HG03442 (cell line): ENCODE measurements around the gene FEM1B.

Source experiments
- ATAC-seq: cut with Tn5 transposase; IDR thresholded peaks from one replicate; pipeline ENCODE4 v1.9.1; 2021; ENCODE audit warnings: mild to moderate bottlenecking, moderate library complexity; ENCODE audit not compliant: unreplicated experiment

FEM1B gene

DNA sequence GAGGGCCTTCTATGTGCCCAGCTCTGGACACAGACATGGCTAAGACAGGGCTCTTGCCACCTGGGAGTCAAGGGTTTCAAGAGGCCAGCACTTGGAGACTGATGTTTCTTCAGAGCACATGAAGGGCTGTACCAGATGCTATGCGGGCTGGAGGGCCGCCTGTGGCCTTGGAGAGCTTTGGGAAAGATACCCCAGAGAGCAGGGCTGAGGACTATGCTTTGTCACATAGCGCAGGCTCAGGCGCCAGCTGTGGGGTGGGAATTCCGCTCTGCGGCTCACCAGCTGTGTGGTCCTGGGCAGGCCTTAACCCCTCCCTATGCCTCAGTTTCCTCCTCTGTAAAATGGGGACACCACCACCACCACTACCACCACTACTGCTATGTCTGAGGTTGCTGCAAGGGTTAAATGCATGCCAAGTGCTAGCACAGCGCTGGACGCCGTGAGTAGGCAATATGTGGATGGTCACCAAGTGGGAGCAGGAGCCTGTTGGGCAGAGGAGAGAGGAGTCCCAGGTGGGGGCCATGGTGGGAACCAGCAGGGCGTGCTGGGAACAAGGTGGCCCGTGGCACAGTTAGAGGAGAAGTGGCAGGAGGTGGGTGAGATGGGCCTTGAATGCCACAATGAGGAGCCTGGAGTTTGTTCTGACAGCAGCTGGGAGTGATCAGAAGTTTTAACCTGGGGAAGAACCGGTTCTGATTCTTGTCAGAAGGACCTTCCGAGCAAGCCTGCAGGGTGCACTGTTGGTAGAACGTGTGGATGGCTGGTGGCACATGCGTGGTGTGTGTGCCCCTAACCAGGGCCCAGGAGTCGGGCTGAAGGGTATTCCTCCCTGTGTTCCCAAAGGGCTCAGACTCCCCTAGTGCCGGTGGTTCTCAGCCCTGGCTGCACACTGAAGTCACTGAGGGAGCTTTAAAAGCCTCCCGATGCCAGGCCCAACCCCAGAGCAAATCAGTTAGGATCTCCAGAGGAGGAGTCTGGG lies 41.7 kb downstream of the FEM1B start:
- no peak for ATAC-seq

DNA sequence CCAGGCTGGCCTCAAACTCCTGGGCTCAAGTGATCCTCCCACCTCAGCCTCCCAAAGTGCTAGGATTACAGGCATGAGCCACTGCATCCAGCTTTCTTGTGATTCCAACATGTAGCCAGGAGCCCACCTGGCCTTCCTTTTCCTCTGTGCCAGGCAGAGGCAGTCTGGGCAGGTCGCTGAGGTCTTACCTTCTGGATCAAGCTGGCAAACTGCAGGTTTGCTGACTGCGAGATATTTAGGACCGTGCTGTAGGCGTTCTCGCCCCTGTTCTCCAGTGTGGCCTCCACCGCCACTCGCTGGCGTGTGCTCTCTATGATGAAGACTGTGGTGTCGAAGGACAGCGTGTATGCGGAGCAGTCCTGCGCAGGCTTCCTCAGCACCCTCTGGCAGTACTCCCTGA lies 42.5 kb downstream of the FEM1B start:
- no peak for ATAC-seq

DNA sequence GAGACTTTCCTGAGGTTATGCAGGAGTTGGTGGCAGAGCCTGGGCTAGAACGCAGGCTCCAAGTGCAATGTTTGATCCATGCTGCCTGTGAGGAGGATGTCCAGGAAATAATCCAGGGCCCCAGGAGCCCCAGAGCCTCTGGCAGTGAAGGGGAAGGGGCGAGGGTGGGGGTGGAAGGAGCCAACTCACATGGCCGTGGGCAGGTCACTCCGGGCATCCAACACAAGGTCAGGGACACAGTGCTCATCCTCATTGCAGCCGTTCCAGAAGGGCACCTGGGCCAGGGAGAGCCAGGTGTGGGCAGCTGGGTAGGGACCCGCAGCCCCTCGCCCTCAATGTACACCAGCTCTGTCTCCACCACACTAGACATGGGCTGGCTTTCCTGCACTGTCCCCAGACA lies 43.7 kb downstream of the FEM1B start:
- ATAC-seq = no peak

DNA sequence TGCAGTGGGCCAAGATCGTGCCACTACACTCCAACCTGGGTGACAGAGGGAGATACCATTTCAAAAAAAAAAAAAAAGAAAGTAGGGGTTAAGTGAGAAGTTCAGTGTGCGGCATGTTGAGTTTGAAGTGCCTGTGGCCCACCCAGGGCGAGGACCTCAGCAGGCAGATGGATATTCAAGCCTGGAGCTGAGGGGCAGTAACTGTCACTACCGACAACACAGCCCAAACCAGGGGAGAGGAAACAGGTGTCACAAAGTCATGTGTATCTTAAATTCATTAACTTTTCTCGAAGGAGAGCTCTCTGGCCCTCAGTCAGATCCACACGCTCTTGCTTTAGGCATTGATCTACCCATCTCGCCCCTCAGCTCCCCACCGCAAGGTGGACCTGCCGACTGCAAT lies 45.3 kb downstream of the FEM1B start:
- ATAC-seq = no peak

DNA sequence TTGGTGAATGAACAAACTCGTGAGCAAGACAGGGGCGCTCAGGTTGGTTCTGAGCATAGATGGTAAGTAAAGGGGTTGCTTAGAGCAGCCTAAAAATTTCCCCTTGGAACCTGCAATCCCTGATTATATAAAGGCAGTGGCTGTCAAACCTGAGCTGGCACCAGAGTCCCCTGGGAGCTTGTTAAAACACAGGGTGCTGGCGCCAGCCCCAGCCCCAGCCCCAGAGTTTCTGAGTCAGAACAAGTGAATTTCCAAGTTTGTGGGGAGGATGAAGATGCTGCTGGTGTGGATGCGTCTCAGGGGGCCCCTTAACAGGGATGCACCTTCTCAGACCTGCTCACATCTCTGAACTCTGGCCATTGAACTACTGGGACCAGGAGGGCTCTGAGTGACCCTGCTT lies 48.2 kb downstream of the FEM1B start:
- ATAC-seq = no peak

DNA sequence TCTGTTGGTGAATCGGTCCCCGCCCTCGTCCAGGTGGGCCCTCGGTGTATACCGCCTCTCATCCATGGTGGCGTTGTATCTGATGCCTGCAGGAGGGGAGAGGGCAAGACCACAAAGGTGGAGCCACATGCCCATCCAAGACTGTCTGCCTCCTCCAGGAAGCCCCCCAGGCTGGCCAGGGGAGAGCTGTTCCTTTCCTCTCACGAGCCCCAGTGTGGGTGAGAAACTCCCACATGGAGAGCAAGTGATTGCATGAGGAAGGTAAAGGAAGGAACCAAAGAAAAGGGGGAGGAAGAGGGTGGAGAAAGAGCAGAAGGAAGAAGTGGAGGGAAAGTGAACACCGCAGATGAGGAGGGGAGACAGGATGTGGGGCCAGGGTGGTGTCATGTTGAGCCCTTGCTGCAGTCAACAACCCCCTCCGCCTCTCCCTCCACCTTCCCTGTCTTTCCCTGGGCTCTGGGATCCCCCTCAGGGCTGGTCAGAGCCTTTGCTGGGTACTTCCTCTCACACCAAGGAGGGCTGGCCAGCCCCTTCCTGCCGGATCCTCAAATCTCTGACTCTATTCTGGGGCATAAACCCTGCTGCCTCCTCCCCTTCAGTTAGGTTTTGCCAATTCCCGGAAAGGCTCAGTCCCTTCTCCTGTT lies 49.3 kb downstream of the FEM1B start:
- ATAC-seq = no peak

DNA sequence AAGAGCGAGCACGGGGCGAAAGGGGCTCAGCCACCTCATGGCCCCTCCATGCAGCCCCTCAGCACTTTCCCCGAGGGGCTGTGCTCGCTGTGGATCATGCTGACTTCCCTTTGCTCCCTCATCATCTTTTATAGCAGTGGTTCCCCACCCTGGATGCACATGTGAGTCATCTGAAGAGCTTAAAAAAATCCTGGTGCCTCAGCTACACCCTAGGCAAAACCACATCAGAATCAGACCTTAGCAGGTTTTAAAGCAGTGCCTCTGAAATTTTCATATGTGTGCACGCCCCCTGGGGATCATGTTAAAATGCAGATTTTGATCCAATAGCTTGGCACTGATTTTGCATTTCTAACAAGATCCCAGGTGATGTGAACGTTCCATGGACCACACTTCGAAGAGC lies 50.9 kb downstream of the FEM1B start:
- ATAC-seq = no peak

DNA sequence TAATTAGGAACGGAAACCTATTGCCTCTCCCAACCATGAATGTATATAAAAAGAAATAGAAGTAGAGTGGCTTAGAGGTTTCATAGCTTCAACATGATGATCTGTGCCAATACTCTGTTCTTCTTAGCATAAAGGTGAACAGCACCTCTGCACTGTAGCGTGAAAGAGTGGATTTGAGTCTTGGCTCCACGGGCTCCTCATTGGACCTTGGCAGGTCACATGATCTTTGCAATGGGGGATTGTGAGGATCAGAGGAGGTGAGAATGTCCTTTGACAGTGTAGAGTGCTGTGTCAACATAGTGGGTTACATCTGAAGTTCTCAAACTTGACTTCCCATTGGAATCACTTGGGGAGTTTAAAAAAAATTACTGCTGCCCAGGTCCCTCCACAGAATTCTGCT lies 51.4 kb downstream of the FEM1B start:
- no peak for ATAC-seq

DNA sequence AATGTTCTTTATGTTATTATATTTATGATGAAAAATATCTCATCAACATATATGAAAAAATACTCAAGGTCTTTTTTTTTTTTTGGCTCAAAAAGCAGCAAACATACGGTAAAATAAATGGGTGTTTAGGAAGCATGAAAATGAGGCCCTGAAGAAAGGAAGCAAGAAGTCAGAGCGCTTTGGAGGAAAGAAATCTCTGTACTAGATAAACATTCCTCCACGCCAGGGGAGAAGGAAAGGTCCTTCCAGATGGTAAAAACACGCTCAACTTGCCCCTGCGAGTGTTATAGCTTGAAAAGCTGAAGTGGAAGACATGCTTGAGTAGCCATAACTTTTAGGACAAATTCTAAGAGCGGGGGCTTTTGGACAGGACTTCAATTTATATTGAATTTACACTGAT lies 52.9 kb downstream of the FEM1B start:
- ATAC-seq = no peak

DNA sequence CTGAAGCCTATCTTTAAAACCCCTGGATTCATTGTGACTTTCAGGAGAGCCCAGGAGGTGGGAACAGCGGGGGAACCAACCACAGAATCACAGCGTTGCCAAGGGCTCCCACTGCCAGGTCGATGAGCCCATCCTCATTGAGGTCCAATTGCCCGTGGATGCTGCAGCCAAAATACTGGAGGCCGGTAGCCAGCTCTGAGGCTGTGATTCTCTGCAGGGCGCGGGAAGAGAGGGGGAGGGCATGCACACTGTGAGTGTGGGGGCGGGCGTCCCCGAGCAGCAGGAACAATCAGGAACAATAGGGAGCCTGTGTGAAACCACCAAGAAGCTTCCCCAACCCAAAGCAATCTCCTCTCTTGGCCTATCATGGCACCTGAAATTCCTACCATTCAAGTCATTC lies 53.4 kb downstream of the FEM1B start:
- no peak for ATAC-seq

DNA sequence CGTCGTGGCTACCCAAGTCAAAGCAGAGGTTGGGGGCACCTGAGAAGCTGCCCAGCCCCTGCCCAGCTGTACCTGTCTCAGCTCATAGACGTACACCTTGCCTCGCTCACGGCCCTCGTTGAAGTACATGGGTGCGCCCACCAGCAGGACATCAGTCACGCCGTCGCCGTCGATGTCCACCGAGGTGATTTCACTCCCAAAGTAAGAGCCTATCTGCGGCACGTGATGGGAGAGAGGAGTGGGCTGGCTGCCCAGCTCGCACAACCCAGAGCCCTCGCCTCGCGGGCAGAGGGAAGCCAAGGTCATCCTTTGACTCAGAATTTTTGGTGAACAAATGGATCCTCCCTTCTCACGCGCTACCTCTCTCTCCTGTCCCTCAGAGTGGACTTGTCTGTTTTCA lies 54.7 kb downstream of the FEM1B start:
- ATAC-seq = no peak

DNA sequence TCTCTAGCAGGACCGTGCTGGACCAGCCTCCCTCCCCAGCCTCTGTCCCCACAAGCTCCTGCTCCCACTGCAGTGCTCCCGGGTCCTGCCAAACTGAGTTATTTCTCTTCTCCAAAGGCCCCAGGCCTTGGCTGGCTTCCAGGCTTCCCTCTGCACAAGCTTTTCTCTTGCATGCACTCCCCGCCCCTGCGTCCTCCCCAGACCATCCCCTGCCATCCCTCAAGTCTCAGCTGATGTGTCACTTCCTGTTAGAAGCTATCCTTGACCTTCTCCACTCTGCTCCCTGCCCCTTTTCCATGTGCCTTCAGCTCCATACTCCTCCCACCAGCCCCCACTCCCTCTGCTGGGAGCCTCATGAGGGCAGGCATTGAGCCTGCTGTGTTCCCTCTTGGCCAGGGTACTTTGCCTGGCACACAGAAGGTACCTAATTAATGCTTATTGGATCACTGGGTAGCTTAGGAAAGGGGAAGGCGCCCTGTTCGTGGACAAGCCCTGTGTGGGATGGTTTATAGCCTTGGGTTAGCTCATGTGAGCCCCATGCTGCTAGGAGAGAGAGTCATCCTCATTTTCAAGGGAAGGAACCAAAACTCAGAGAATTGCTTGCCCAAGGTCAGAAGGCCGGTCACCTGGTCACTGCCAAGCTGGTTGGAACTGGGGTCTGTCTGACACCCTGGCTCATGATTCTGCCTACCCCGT lies 56.4 kb downstream of the FEM1B start:
- ATAC-seq = no peak

DNA sequence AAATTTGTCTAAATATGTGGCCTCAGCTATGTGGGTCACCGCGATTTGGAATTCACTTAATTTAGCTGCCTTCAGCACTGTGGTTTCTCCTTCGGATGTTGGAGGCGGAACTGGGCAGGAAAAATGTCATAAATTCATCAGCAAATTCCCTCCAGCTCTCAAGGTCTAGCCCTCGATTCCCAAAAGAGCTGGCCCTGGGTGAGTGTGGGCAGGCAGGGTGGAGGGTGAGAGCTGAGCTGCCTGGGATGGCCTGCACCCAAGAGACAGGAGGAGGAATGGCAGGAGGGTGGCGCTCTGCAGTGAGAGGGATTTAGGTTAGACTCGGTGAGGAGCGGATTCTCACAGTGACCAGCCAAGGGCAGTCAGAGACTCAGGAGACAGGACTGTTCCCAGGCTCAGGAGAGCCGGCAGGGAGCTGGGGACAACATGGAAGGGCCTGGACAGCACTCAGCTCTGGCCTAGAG lies 57.1 kb downstream of the FEM1B start:
- ATAC-seq = no peak

DNA sequence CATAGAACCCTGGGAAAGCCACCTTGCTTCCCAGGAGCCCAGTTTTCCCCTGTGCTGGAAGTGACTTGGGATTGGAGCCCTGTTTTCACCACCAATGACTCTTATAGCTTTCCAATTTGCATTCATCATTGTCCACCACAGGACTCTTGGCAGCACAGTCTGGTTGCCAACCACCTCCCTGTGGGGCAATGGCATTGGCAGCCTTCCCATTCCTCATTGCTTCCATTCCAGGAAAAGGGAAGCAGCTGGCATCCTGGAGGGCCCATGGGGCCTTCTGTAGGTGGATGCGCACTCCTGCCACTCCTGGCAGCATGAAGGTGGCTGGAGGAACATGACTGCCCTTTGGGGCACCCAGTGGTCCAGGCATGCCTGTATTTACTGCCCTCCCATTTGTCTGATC lies 57.7 kb downstream of the FEM1B start:
- no peak for ATAC-seq

DNA sequence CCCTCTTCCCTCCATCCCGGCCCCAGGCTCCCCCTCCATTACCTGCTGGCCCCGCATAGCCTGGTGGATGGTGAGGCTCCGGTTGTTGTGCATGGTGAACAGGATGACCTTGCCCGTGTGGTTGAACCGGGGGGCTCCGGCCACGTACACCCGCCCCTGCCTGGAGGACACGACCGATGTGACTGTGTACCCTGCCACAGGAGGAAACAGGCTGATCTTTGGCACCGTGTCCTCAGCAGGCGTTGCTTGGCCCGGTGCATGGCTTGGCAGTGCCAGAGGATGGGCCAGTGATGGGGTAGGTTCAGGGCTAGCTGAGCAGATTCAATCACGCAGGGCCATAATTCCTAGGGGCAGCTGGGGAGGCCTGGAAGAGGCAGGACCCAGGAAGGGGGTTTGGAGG lies 58.1 kb downstream of the FEM1B start:
- ATAC-seq = no peak

DNA sequence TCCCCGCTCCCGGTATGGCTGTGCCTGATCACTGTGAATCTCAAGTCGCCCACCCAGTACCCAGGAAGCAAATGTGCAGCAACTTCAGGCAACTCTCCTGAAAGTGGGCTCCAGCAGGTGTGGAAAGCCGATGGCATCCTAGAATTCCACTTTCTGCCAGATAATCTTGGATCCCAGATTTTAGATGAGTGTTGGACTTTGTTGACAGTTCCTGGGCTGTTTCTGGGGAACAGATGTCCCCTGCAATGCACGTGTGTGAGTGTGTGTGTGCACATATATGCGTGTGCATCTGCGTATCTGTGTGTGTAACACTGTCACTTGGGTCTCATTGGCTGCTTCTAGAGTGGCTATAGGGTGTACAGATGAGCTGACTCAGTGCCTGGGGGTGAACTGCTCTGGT lies 59.0 kb downstream of the FEM1B start:
- no peak for ATAC-seq

DNA sequence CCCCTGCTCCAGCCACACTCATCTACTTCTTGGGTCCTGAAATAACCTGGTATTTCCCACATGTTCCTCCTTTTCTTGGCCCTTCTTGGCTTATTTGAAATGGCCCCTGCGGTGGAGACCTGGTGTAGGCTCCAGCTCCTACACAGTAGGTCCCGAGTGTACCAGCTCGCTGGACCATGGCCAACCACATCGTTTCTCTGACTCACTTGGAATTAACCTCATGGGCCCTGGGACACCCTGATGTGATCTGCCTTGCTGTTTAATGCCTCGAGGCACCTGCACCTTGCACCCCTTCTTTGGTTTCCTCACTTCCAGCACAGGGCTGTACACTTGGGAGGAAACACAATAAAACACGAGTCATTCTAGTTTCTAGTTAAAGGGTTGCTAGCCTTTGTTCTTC lies 60.3 kb downstream of the FEM1B start:
- no peak for ATAC-seq

DNA sequence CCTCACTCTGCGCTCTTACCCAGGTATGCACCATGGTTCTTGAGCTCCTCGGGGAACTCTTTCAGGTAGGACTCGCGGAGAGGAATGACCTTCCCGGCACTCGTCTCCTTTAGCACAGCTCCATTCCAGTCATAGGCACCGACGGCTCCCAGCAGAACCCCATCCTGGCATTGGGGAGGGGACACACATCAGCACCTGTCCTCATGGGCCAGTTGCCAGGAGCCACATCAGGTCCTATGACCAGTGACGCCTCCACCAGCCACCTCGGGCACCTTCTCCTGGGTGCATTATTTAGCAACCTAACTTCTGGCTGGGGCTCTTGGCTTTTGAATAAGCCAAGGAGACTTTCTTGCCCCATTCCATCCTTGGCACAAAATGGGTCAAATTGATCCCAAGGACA lies 61.9 kb downstream of the FEM1B start:
- ATAC-seq = no peak

DNA sequence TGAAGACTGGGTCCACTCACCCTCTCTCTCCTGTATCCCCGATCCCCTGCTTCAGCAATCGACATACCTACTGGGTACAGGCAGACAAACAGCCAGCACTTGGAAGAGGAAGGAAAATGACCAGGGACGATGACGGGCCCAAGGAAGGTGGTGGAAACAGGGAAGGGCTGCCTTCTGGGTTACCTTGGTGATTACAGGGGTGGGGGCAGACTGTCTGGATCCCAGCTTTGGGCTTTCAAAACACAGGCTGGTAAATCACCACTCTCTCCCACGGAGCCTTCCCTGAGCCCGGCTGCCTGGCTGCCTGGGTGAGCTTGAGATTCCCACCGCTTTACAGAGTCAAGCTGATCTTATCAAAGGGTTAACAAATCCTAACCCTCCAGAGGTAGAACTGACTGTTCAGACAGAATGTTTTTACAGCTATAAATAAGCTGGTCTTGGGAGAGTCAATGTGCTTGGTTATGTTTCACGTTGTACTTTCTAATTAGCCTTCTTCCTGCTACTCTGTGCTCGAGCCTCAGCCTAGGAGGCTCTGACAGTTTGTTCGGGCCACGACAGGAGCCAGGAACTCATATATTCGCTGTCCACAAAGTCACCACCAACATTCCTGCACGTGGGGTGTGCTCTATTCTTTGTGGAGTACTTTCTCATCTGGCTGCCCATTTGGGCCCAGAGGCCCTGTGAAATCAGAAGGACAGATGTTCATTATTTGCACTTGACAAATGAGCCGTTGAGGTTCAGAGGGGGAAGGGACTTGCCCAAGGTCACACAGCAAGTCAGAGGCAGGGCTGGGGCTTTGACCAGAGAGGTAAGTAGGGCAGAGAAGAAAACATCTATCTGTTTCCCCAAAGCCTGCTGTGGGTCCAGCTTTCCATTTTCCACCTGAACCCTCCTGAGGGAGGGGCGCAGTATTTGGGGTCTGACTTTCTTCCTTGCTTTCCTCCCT lies 63.5 kb downstream of the FEM1B start:
- no peak for ATAC-seq
